ENCODE data around the gene CFAP77. TPM values are rescaled to one million over a fixed set of nuclear protein-coding genes. Genes with fewer than 3 reads are reported as not detected.
A peak's percentile ranks its signal among the peaks of the same experiment; 100 is the strongest.

The CFAP77 gene
- total and polyA plus RNA-seq, 2 of the 13 experiments (the other 11 are each of a cell fraction or from before 2014, with no cell fraction given): not detected

DNA sequence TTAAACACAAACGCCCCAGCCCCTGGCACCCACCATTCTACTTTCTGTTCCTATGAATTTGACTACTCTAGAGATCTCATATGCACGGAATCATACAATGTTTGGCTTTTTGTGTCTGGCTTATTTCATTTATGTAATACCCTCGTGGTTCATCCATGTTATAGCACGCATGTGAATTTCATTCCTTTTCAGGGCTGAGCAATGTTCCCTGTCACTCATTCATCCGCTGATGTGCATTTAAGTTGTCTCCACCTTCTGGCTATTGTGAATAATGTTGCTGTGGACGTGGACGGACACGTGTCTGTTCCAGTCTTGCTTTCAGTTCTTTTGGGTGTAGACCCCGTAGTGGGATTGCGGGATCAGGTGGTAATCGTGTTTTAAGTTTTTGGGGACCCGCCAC, 92.5 kb downstream of the CFAP77 start:
- no TSS peak for BruUV-seq (replicated peaks)
- Histone ChIP-seq H3K9ac (ENCODE audit: insufficient read depth, low read depth, low read length) (no peak overlapping the region), H3K79me2 (ENCODE audit: insufficient read depth, low read length) (no peaks in the 10 kb centered on the region), H2AFZ (ENCODE audit: low read length) (no peak overlapping the region), H3K27ac (ENCODE audit: extremely low read length, insufficient read depth, low read length) (no peak overlapping the region), H3K27me3 (ENCODE audit: control insufficient read depth in 1 of 2, insufficient read depth in 2 of 2, low read length in 2 of 2) (peaks cover 13 to 89% of the 10 kb centered on the region in 2 experiments), H3K4me1 (ENCODE audit: insufficient read depth, low read length) (no peaks in the 10 kb centered on the region), H4K20me1 (ENCODE audit: insufficient read depth, low read length) (no peaks in the 10 kb centered on the region), H3K4me2 (ENCODE audit: low read depth, low read length) (no peak overlapping the region), H3K36me3 (replicated peaks in 1 of 2; ENCODE audit: control insufficient read depth in 1 of 2, insufficient read depth in 2 of 2, low read length in 2 of 2) (no peaks in the 10 kb centered on the region), H3K9me3 (ENCODE audit: low read length) (no peaks in the 10 kb centered on the region), H3K4me3 (replicated peaks in 1 of 3; ENCODE audit: insufficient read depth in 1 of 3, low read depth in 2 of 3, low read length in 3 of 3) (no peak overlapping the region)
- ATAC-seq: no peak
- CTCF ChIA-PET (ENCODE audit: low intra/inter-chr PET ratio, low total read pairs): no interaction called here
- no peak for FAIRE-seq
- in situ Hi-C loops (cut with HindIII; ENCODE audit: extremely low pct_ligation_motif_present, low pct_unique_long_range_greater_than_20kb): loop anchor here (10.0 kb wide), 1 partner anchor 88 kb away; the partner anchor contains the start of gene CFAP77
- TF ChIP-seq, protein P1, sequence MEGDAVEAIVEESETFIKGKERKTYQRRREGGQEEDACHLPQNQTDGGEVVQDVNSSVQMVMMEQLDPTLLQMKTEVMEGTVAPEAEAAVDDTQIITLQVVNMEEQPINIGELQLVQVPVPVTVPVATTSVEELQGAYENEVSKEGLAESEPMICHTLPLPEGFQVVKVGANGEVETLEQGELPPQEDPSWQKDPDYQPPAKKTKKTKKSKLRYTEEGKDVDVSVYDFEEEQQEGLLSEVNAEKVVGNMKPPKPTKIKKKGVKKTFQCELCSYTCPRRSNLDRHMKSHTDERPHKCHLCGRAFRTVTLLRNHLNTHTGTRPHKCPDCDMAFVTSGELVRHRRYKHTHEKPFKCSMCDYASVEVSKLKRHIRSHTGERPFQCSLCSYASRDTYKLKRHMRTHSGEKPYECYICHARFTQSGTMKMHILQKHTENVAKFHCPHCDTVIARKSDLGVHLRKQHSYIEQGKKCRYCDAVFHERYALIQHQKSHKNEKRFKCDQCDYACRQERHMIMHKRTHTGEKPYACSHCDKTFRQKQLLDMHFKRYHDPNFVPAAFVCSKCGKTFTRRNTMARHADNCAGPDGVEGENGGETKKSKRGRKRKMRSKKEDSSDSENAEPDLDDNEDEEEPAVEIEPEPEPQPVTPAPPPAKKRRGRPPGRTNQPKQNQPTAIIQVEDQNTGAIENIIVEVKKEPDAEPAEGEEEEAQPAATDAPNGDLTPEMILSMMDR (CRISPR knock-in tag; IDR thresholded peaks at IDR 0.05): 0 out of 2 replicates have a peak, but pooled peaks have one; percentile 15
- TF ChIP-seq, protein P2, sequence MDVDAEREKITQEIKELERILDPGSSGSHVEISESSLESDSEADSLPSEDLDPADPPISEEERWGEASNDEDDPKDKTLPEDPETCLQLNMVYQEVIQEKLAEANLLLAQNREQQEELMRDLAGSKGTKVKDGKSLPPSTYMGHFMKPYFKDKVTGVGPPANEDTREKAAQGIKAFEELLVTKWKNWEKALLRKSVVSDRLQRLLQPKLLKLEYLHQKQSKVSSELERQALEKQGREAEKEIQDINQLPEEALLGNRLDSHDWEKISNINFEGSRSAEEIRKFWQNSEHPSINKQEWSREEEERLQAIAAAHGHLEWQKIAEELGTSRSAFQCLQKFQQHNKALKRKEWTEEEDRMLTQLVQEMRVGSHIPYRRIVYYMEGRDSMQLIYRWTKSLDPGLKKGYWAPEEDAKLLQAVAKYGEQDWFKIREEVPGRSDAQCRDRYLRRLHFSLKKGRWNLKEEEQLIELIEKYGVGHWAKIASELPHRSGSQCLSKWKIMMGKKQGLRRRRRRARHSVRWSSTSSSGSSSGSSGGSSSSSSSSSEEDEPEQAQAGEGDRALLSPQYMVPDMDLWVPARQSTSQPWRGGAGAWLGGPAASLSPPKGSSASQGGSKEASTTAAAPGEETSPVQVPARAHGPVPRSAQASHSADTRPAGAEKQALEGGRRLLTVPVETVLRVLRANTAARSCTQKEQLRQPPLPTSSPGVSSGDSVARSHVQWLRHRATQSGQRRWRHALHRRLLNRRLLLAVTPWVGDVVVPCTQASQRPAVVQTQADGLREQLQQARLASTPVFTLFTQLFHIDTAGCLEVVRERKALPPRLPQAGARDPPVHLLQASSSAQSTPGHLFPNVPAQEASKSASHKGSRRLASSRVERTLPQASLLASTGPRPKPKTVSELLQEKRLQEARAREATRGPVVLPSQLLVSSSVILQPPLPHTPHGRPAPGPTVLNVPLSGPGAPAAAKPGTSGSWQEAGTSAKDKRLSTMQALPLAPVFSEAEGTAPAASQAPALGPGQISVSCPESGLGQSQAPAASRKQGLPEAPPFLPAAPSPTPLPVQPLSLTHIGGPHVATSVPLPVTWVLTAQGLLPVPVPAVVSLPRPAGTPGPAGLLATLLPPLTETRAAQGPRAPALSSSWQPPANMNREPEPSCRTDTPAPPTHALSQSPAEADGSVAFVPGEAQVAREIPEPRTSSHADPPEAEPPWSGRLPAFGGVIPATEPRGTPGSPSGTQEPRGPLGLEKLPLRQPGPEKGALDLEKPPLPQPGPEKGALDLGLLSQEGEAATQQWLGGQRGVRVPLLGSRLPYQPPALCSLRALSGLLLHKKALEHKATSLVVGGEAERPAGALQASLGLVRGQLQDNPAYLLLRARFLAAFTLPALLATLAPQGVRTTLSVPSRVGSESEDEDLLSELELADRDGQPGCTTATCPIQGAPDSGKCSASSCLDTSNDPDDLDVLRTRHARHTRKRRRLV (CRISPR knock-in tag; IDR thresholded peaks at IDR 0.05): no peak
- TF ChIP-seq ZNF335 (CRISPR knock-in tag; IDR thresholded peaks at IDR 0.05) (no peak), ZNF709 (CRISPR knock-in tag; IDR thresholded peaks at IDR 0.05) (no peak), HMGA1 (CRISPR knock-in tag; conservative IDR thresholded peaks at IDR 0.05) (no peak), MXI1 (IDR thresholded peaks at IDR 0.05; ENCODE audit: borderline replicate concordance, low read depth, low read length) (no peak), ZNF234 (CRISPR knock-in tag; conservative IDR thresholded peaks at IDR 0.05) (no peak), ZBTB20 (CRISPR knock-in tag; IDR thresholded peaks at IDR 0.05; ENCODE audit: borderline replicate concordance, low read depth) (no peak), SP140L (CRISPR knock-in tag; IDR thresholded peaks at IDR 0.05; ENCODE audit: borderline replicate concordance) (no peak), TSC22D2 (CRISPR knock-in tag; IDR thresholded peaks at IDR 0.05; ENCODE audit: borderline replicate concordance) (no peak), ZNF766 (CRISPR knock-in tag; IDR thresholded peaks at IDR 0.05; ENCODE audit: borderline replicate concordance) (no peak), SETDB1 (CRISPR knock-in tag; IDR thresholded peaks at IDR 0.05; ENCODE audit: borderline replicate concordance) (no peak), STAG1 (CRISPR knock-in tag; IDR thresholded peaks at IDR 0.05) (0 out of 2 replicates have a peak, but pooled peaks have one; percentile 4)
- TF ChIP-seq, protein P3, sequence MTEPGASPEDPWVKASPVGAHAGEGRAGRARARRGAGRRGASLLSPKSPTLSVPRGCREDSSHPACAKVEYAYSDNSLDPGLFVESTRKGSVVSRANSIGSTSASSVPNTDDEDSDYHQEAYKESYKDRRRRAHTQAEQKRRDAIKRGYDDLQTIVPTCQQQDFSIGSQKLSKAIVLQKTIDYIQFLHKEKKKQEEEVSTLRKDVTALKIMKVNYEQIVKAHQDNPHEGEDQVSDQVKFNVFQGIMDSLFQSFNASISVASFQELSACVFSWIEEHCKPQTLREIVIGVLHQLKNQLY (CRISPR knock-in tag; IDR thresholded peaks at IDR 0.05): no peak
- 17% methylated on average over 12 of the region's 12 CpGs for WGBS (ENCODE audit: low lambda C conversion rate)
- intact Hi-C loops (cut with micrococcal nuclease; ENCODE audit: unreplicated experiment): loop anchor here (10.0 kb wide), 1 partner anchor 88 kb away; the partner anchor contains the start of gene CFAP77
- POLR2A ChIA-PET: no interaction called here
- no peak for DNase-seq (ENCODE audit: low spot score)
